CD4-positive, CD25-positive, alpha-beta regulatory T cell (primary cell): ENCODE results near the gene UBFD1. TPM values are rescaled to one million over a fixed set of nuclear protein-coding genes. Genes with fewer than 3 reads are reported as not detected.
"Not testable (repeated sequence)": the region's sequence is repeated elsewhere in the genome, so short reads cannot be mapped to it uniquely, and the experiment has no call there.

Source experiments
- ATAC-seq, 2 donors: fragments of 150-1000 bp; cut with Tn5 transposase; one replicate each; pipeline ENCODE4 v1.10.0; 2021; ENCODE audit warnings: low read depth in 2 of 2, moderate number of reproducible peaks in 2 of 2, moderate library complexity in 1 of 2
- DNase-seq, 3 donors: peaks; one replicate each; pipeline versions ENCODE4 v3.0.0 to v3.0.0-alpha.2; 2012 to 2022; ENCODE audit warnings: mixed read lengths in 1 of 3
- H3K27ac ChIP-seq: one replicate; pipeline ENCODE4 v1.7.0; 2013; ENCODE audit warnings: mild to moderate bottlenecking, low read length; ENCODE audit not compliant: insufficient read depth, poor library complexity, severe bottlenecking
- H3K27me3 ChIP-seq: one replicate; pipeline ENCODE4 v1.7.0; 2013; ENCODE audit warnings: low read length; ENCODE audit not compliant: control insufficient read depth, insufficient read depth
- H3K36me3 ChIP-seq: one replicate; pipeline ENCODE4 v1.7.0; 2013; ENCODE audit warnings: mild to moderate bottlenecking, low read length, moderate library complexity; ENCODE audit not compliant: control insufficient read depth, insufficient read depth
- H3K4me1 ChIP-seq: 2 replicates; pipeline ENCODE4 v1.7.0; 2013; ENCODE audit warnings: mild to moderate bottlenecking, low read length; ENCODE audit not compliant: insufficient read depth, control insufficient read depth, poor library complexity, severe bottlenecking
- H3K4me3 ChIP-seq: one replicate; pipeline ENCODE4 v1.7.0; 2013; ENCODE audit warnings: low read depth, mild to moderate bottlenecking, low read length, moderate library complexity
- H3K9me3 ChIP-seq, 2 experiments: 1 replicate in 1 of 2; 2 replicates in 1 of 2; pipeline ENCODE4 v1.7.0; 2013; ENCODE audit warnings: low read length in 2 of 2, mild to moderate bottlenecking in 1 of 2, moderate library complexity in 1 of 2; ENCODE audit not compliant: control insufficient read depth in 2 of 2
- H3K27ac Mint-ChIP-seq, 3 donors: one replicate each; pipeline ENCODE4 v1.8.0; 2020 to 2022; ENCODE audit warnings: mild to moderate bottlenecking in 3 of 3, mixed read lengths in 3 of 3, moderate library complexity in 2 of 3
- H3K27me3 Mint-ChIP-seq: one replicate; pipeline ENCODE4 v1.8.0; 2022; ENCODE audit warnings: mild to moderate bottlenecking, mixed read lengths
- H3K36me3 Mint-ChIP-seq: one replicate; pipeline ENCODE4 v1.8.0; 2020; ENCODE audit warnings: mixed read lengths
- H3K4me1 Mint-ChIP-seq, 4 donors: one replicate each; pipeline ENCODE4 v1.8.0; 2020 to 2022; ENCODE audit warnings: mixed read lengths in 4 of 4, mild to moderate bottlenecking in 1 of 4
- H3K4me3 Mint-ChIP-seq, 4 donors: one replicate each; pipeline ENCODE4 v1.8.0; 2020 to 2022; ENCODE audit warnings: mild to moderate bottlenecking in 4 of 4, mixed read lengths in 4 of 4, moderate library complexity in 3 of 4
- H3K9me3 Mint-ChIP-seq, 7 donors: one replicate each; pipeline ENCODE4 v1.8.0; 2020 to 2022; ENCODE audit warnings: mixed read lengths in 7 of 7, mild to moderate bottlenecking in 3 of 7, moderate library complexity in 2 of 7
- polyA plus RNA-seq, 4 donors: library from polyadenylated mRNA; unstranded; fragments of 300-500 nt; fragmentation: Illumina TruSeq; gene quantifications; one replicate each; pipeline ENCODE4 v1.2.3, GENCODE V29; 2021
- total RNA-seq: library from RNA; stranded (reverse); gene quantifications from one replicate; pipeline ENCODE4 v1.2.3, GENCODE V29; 2022

Gene UBFD1
- total and polyA plus RNA-seq, 5 donors from 2014 or later = 13.0 to 38.8 (median 15.5) TPM

GRCh38 chr16:23595951-23596720 lies 38.6 kb downstream of the UBFD1 start, which contains the start of gene NDUFAB1:
TSS of gene NDUFAB1 (minus strand) at chr16:23596316. CDS start at chr16:23596290, 26 bp downstream.
- ATAC-seq = peak; percentile 99
- H3K4me1 ChIP-seq = peaks cover 18% of the 10 kb centered on the region
- Mint-ChIP-seq H3K27ac (peak within 1 kb of the TSS; percentile 52 to 91 (median 82)), H3K27me3 (no peaks in the 10 kb centered on the region), H3K36me3 (peaks cover 18% of the 10 kb centered on the region), H3K4me1 (peaks cover 0 to 41% (median 24%) of the 10 kb centered on the region in 4 donors), H3K4me3 (peak within 1 kb of the TSS; percentile 84 to 92 (median 87)), H3K9me3 (no peaks in the 10 kb centered on the region)
- peak; percentile 84 to 92 (median 89) for DNase-seq
- peaks cover 23% of the 10 kb centered on the region for H3K36me3 ChIP-seq
- peak within 1 kb of the TSS; percentile 76 for H3K27ac ChIP-seq
- no peaks in the 10 kb centered on the region for H3K27me3 ChIP-seq
- peak within 1 kb of the TSS; percentile 98 for H3K4me3 ChIP-seq
- H3K9me3 ChIP-seq = no peaks in the 10 kb centered on the region

GRCh38 chr16:23597003-23597756 lies 39.7 kb downstream of the UBFD1 start:
- H3K9me3 ChIP-seq = no peaks in the 10 kb centered on the region
- H3K36me3 ChIP-seq = peaks cover 14% of the 10 kb centered on the region
- H3K27ac ChIP-seq = no peak overlapping the region
- no peak overlapping the region for H3K4me3 ChIP-seq
- no peaks in the 10 kb centered on the region for H3K27me3 ChIP-seq
- ATAC-seq = no peak
- peak in 1 of 3 donors; percentile 20 for DNase-seq
- H3K4me1 ChIP-seq = peaks cover 18% of the 10 kb centered on the region
- peaks cover 13% of the 10 kb centered on the region for H3K36me3 Mint-ChIP-seq
- H3K27me3 Mint-ChIP-seq = no peaks in the 10 kb centered on the region
- H3K9me3 Mint-ChIP-seq = no peaks in the 10 kb centered on the region
- H3K4me1 Mint-ChIP-seq = peaks cover 0 to 33% (median 17%) of the 10 kb centered on the region in 4 donors
- H3K4me3 Mint-ChIP-seq = peak overlapping the region in 3 of 4 donors; percentile 45 to 69 (median 53)
- H3K27ac Mint-ChIP-seq = peak overlapping the region; percentile 52 to 91 (median 60)

GRCh38 chr16:23607726-23608125 lies 50.2 kb downstream of the UBFD1 start:
- Histone ChIP-seq H3K4me1 (no peaks in the 10 kb centered on the region), H3K27ac (no peak overlapping the region), H3K27me3 (no peaks in the 10 kb centered on the region), H3K36me3 (peaks cover 19% of the 10 kb centered on the region), H3K9me3 (no peaks in the 10 kb centered on the region), H3K4me3 (no peak overlapping the region)
- Mint-ChIP-seq H3K27me3 (no peaks in the 10 kb centered on the region), H3K36me3 (peaks cover 24% of the 10 kb centered on the region), H3K4me3 (no peak overlapping the region), H3K4me1 (no peaks in the 10 kb centered on the region), H3K9me3 (no peaks in the 10 kb centered on the region), H3K27ac (no peak overlapping the region)
- ATAC-seq = no peak
- no peak for DNase-seq

GRCh38 chr16:23608194-23608593 lies 50.7 kb downstream of the UBFD1 start:
- H3K4me1 Mint-ChIP-seq = no peaks in the 10 kb centered on the region
- Histone ChIP-seq H3K27me3 (no peaks in the 10 kb centered on the region), H3K4me3 (no peak overlapping the region), H3K4me1 (no peaks in the 10 kb centered on the region), H3K27ac (no peak overlapping the region), H3K9me3 (no peaks in the 10 kb centered on the region), H3K36me3 (peaks cover 18% of the 10 kb centered on the region)
- H3K36me3 Mint-ChIP-seq = peaks cover 21% of the 10 kb centered on the region
- no peak for DNase-seq
- ATAC-seq = no peak
- H3K4me3 Mint-ChIP-seq = no peak overlapping the region
- H3K9me3 Mint-ChIP-seq = no peaks in the 10 kb centered on the region
- H3K27me3 Mint-ChIP-seq = no peaks in the 10 kb centered on the region
- H3K27ac Mint-ChIP-seq = no peak overlapping the region

GRCh38 chr16:23609929-23610328 lies 52.4 kb downstream of the UBFD1 start:
- Histone ChIP-seq H3K27ac (no peak overlapping the region), H3K9me3 (no peaks in the 10 kb centered on the region), H3K27me3 (no peaks in the 10 kb centered on the region), H3K4me3 (no peak overlapping the region), H3K4me1 (no peaks in the 10 kb centered on the region), H3K36me3 (peaks cover 15% of the 10 kb centered on the region)
- Mint-ChIP-seq H3K4me3 (no peak overlapping the region), H3K4me1 (peaks cover 0 to 4% (median 0%) of the 10 kb centered on the region in 4 donors), H3K36me3 (peaks cover 18% of the 10 kb centered on the region), H3K27ac (no peak overlapping the region), H3K27me3 (no peaks in the 10 kb centered on the region), H3K9me3 (no peaks in the 10 kb centered on the region)
- no peak for ATAC-seq
- no peak for DNase-seq

GRCh38 chr16:23610905-23611304 lies 53.4 kb downstream of the UBFD1 start:
- not testable (repeated sequence) for ATAC-seq, H3K27ac ChIP-seq, H3K4me3 ChIP-seq, H3K9me3 ChIP-seq, H3K27me3 ChIP-seq, DNase-seq, H3K9me3 Mint-ChIP-seq, H3K4me1 ChIP-seq, H3K27me3 Mint-ChIP-seq, H3K4me3 Mint-ChIP-seq, H3K4me1 Mint-ChIP-seq, H3K27ac Mint-ChIP-seq
- H3K36me3 Mint-ChIP-seq = peaks cover 18% of the 10 kb centered on the region
- peaks cover 12% of the 10 kb centered on the region for H3K36me3 ChIP-seq

- no peak overlapping the region for H3K27ac ChIP-seq
- H3K4me1 ChIP-seq = no peaks in the 10 kb centered on the region
- Mint-ChIP-seq H3K27ac (no peak overlapping the region), H3K27me3 (no peaks in the 10 kb centered on the region), H3K9me3 (no peaks in the 10 kb centered on the region), H3K4me3 (no peak overlapping the region), H3K36me3 (peaks cover 20% of the 10 kb centered on the region), H3K4me1 (peaks cover 0 to 4% (median 0%) of the 10 kb centered on the region in 4 donors)
- H3K9me3 ChIP-seq = no peaks in the 10 kb centered on the region
- no peak overlapping the region for H3K4me3 ChIP-seq
- peaks cover 6% of the 10 kb centered on the region for H3K36me3 ChIP-seq
- ATAC-seq = no peak
- no peaks in the 10 kb centered on the region for H3K27me3 ChIP-seq
- DNase-seq = no peak
These were observed 54.4 kb downstream of the UBFD1 start for GRCh38 chr16:23611936-23612335.
